ENCODE measurements around the gene HHLA2.

The HHLA2 gene

GRCh38 chr3:108401836-108402235 is 105.5 kb downstream of the HHLA2 start:
- Histone ChIP-seq H3K9ac (ENCODE audit: insufficient read length) (no peak overlapping the region), H3K4me3 (no peak overlapping the region), H3K27ac (no peak overlapping the region), H3K36me3 (ENCODE audit: insufficient read depth, low read length) (no peaks in the 10 kb centered on the region), H3K9me3 (ENCODE audit: low read depth, low read length) (no peaks in the 10 kb centered on the region)
- no peak for DNase-seq (ENCODE audit: low read depth, low spot score)
- TF ChIP-seq POLR2AphosphoS5 (IDR thresholded peaks at IDR 0.05; ENCODE audit: borderline replicate concordance, low read depth, low read length), result no peak
- no peak for TF ChIP-seq FOXP2 (optimal IDR thresholded peaks at IDR 0.05; ENCODE audit: control extremely low read depth, extremely low read length, insufficient read depth)
- TF ChIP-seq EZH2 (IDR thresholded peaks at IDR 0.05), result no peak

GRCh38 chr3:108403198-108403597 is 106.8 kb downstream of the HHLA2 start:
- H3K27ac ChIP-seq, result no peak overlapping the region
- no peak for TF ChIP-seq POLR2AphosphoS5 (IDR thresholded peaks at IDR 0.05; ENCODE audit: borderline replicate concordance, low read depth, low read length)
- TF ChIP-seq FOXP2 (optimal IDR thresholded peaks at IDR 0.05; ENCODE audit: control extremely low read depth, extremely low read length, insufficient read depth), result no peak
- no peak for DNase-seq (ENCODE audit: low read depth, low spot score)

GRCh38 chr3:108403686-108404345 is 107.5 kb downstream of the HHLA2 start:
- H3K36me3 ChIP-seq (ENCODE audit: insufficient read depth, low read length), result no peaks in the 10 kb centered on the region
- no peak overlapping the region for H3K27ac ChIP-seq
- H3K4me3 ChIP-seq, result no peak overlapping the region
- H3K9ac ChIP-seq (ENCODE audit: insufficient read length), result no peak overlapping the region
- no peak for DNase-seq (ENCODE audit: low read depth, low spot score)
- TF ChIP-seq FOXP2 (optimal IDR thresholded peaks at IDR 0.05; ENCODE audit: control extremely low read depth, extremely low read length, insufficient read depth) (no peak), EZH2 (IDR thresholded peaks at IDR 0.05) (no peak), POLR2AphosphoS5 (IDR thresholded peaks at IDR 0.05; ENCODE audit: borderline replicate concordance, low read depth, low read length) (no peak)
- no peaks in the 10 kb centered on the region for H3K9me3 ChIP-seq (ENCODE audit: low read depth, low read length)

More at GRCh38 chr3:108403198-108403597, 106.8 kb downstream of the HHLA2 start:
- H3K36me3 ChIP-seq (ENCODE audit: insufficient read depth, low read length), result no peaks in the 10 kb centered on the region
- no peak overlapping the region for H3K9ac ChIP-seq (ENCODE audit: insufficient read length)
- H3K9me3 ChIP-seq (ENCODE audit: low read depth, low read length), result no peaks in the 10 kb centered on the region
- no peak overlapping the region for H3K4me3 ChIP-seq

- TF ChIP-seq EZH2 (IDR thresholded peaks at IDR 0.05), result no peak
- no peak for TF ChIP-seq POLR2AphosphoS5 (IDR thresholded peaks at IDR 0.05; ENCODE audit: borderline replicate concordance, low read depth, low read length)
- TF ChIP-seq FOXP2 (optimal IDR thresholded peaks at IDR 0.05; ENCODE audit: control extremely low read depth, extremely low read length, insufficient read depth), result no peak
- Histone ChIP-seq H3K27ac (no peak overlapping the region), H3K9ac (ENCODE audit: insufficient read length) (no peak overlapping the region), H3K4me3 (no peak overlapping the region), H3K36me3 (ENCODE audit: insufficient read depth, low read length) (no peaks in the 10 kb centered on the region), H3K9me3 (ENCODE audit: low read depth, low read length) (no peaks in the 10 kb centered on the region)
- DNase-seq (ENCODE audit: low read depth, low spot score), result no peak
Measured at GRCh38 chr3:108404368-108404767, 108.0 kb downstream of the HHLA2 start.

- H3K4me3 ChIP-seq, result no peak overlapping the region
- no peak overlapping the region for H3K9ac ChIP-seq (ENCODE audit: insufficient read length)
- H3K9me3 ChIP-seq (ENCODE audit: low read depth, low read length), result no peaks in the 10 kb centered on the region
- H3K27ac ChIP-seq, result no peak overlapping the region
- H3K36me3 ChIP-seq (ENCODE audit: insufficient read depth, low read length), result no peaks in the 10 kb centered on the region
- no peak for TF ChIP-seq EZH2 (IDR thresholded peaks at IDR 0.05)
- no peak for TF ChIP-seq FOXP2 (optimal IDR thresholded peaks at IDR 0.05; ENCODE audit: control extremely low read depth, extremely low read length, insufficient read depth)
- no peak for TF ChIP-seq POLR2AphosphoS5 (IDR thresholded peaks at IDR 0.05; ENCODE audit: borderline replicate concordance, low read depth, low read length)
- no peak for DNase-seq (ENCODE audit: low read depth, low spot score)
Measured at GRCh38 chr3:108406063-108406660, 109.8 kb downstream of the HHLA2 start.

- Histone ChIP-seq H3K36me3 (ENCODE audit: insufficient read depth, low read length) (no peaks in the 10 kb centered on the region), H3K4me3 (no peak overlapping the region), H3K9ac (ENCODE audit: insufficient read length) (no peak overlapping the region), H3K27ac (no peak overlapping the region), H3K9me3 (ENCODE audit: low read depth, low read length) (no peaks in the 10 kb centered on the region)
- TF ChIP-seq FOXP2 (optimal IDR thresholded peaks at IDR 0.05; ENCODE audit: control extremely low read depth, extremely low read length, insufficient read depth) (no peak), POLR2AphosphoS5 (IDR thresholded peaks at IDR 0.05; ENCODE audit: borderline replicate concordance, low read depth, low read length) (no peak), EZH2 (IDR thresholded peaks at IDR 0.05) (no peak)
- DNase-seq (ENCODE audit: low read depth, low spot score), result no peak
Measured at GRCh38 chr3:108406661-108407206, 110.4 kb downstream of the HHLA2 start.

- no peak for TF ChIP-seq FOXP2 (optimal IDR thresholded peaks at IDR 0.05; ENCODE audit: control extremely low read depth, extremely low read length, insufficient read depth)
- TF ChIP-seq POLR2AphosphoS5 (IDR thresholded peaks at IDR 0.05; ENCODE audit: borderline replicate concordance, low read depth, low read length), result no peak
- no peak for TF ChIP-seq EZH2 (IDR thresholded peaks at IDR 0.05)
- Histone ChIP-seq H3K9me3 (ENCODE audit: low read depth, low read length) (no peaks in the 10 kb centered on the region), H3K4me3 (no peak overlapping the region), H3K36me3 (ENCODE audit: insufficient read depth, low read length) (no peaks in the 10 kb centered on the region), H3K9ac (ENCODE audit: insufficient read length) (no peak overlapping the region), H3K27ac (no peak overlapping the region)
- peak; percentile 18 for DNase-seq (ENCODE audit: low read depth, low spot score)
Measured at GRCh38 chr3:108407886-108408285, 111.5 kb downstream of the HHLA2 start.

GRCh38 chr3:108408883-108409799 is 112.8 kb downstream of the HHLA2 start:
- no peak for DNase-seq (ENCODE audit: low read depth, low spot score)
- no peaks in the 10 kb centered on the region for H3K9me3 ChIP-seq (ENCODE audit: low read depth, low read length)
- TF ChIP-seq POLR2AphosphoS5 (IDR thresholded peaks at IDR 0.05; ENCODE audit: borderline replicate concordance, low read depth, low read length), result no peak
- no peak for TF ChIP-seq EZH2 (IDR thresholded peaks at IDR 0.05)
- no peak for TF ChIP-seq FOXP2 (optimal IDR thresholded peaks at IDR 0.05; ENCODE audit: control extremely low read depth, extremely low read length, insufficient read depth)
- H3K9ac ChIP-seq (ENCODE audit: insufficient read length), result no peak overlapping the region
- H3K4me3 ChIP-seq, result no peak overlapping the region
- H3K36me3 ChIP-seq (ENCODE audit: insufficient read depth, low read length), result no peaks in the 10 kb centered on the region
- H3K27ac ChIP-seq, result no peak overlapping the region

All from SK-N-MC (cell line).